ACC112 (cell line): Measurements from ENCODE around the gene SIPA1L2.
"Not testable (repeated sequence)": the region's sequence is repeated elsewhere in the genome, so short reads cannot be mapped to it uniquely, and the experiment has no call there.

Experiments used
- H2AFZ ChIP-seq: fragments of 200-600 bp; sonication (generic); one replicate; pipeline ENCODE4 v1.6.0; 2017; ENCODE audit warnings: antibody characterized with exemption, low read length; ENCODE audit not compliant: unreplicated experiment
- H3K27ac ChIP-seq: fragments of 200-600 bp; sonication (generic); 2 replicates; pipeline ENCODE4 v1.5.1; 2014; ENCODE audit warnings: low read depth, mild to moderate bottlenecking, antibody characterized with exemption, low read length, moderate library complexity
- H3K27me3 ChIP-seq: fragments of 200-600 bp; sonication (generic); 2 replicates; pipeline ENCODE4 v1.6.1; 2014; ENCODE audit warnings: mild to moderate bottlenecking, antibody characterized with exemption, low read length, moderate library complexity, mixed read lengths; ENCODE audit not compliant: insufficient read depth
- H3K36me3 ChIP-seq: fragments of 200-600 bp; sonication (generic); 2 replicates; pipeline ENCODE4 v1.6.1; 2016; ENCODE audit warnings: mild to moderate bottlenecking, antibody characterized with exemption, low read length, moderate library complexity, mixed read lengths; ENCODE audit not compliant: insufficient read depth
- H3K4me1 ChIP-seq: fragments of 200-600 bp; sonication (generic); one replicate; pipeline ENCODE4 v1.6.1; 2016; ENCODE audit warnings: low read length, mixed read lengths; ENCODE audit not compliant: insufficient read depth, unreplicated experiment, control insufficient read depth
- H3K4me3 ChIP-seq: fragments of 200-600 bp; sonication (generic); 2 replicates; pipeline ENCODE4 v1.5.1; 2014; ENCODE audit warnings: mild to moderate bottlenecking, low read depth, low read length
- H3K79me2 ChIP-seq: fragments of 200-600 bp; sonication (generic); one replicate; pipeline ENCODE4 v1.6.0; 2016; ENCODE audit warnings: low read length; ENCODE audit not compliant: control insufficient read depth, unreplicated experiment, insufficient read depth

SIPA1L2 gene

GRCh38 chr1:232617237-232617636 lies 12.7 kb downstream of the SIPA1L2 start:
- no peak overlapping the region for H2AFZ ChIP-seq
- H3K79me2 ChIP-seq = no peaks in the 10 kb centered on the region
- peaks cover 22% of the 10 kb centered on the region for H3K4me1 ChIP-seq
- no peaks in the 10 kb centered on the region for H3K36me3 ChIP-seq
- no peak overlapping the region for H3K4me3 ChIP-seq
- no peak overlapping the region for H3K27ac ChIP-seq
- H3K27me3 ChIP-seq = no peaks in the 10 kb centered on the region

GRCh38 chr1:232615306-232615800 lies 14.6 kb downstream of the SIPA1L2 start:
- Histone ChIP-seq H3K79me2 (no peaks in the 10 kb centered on the region), H3K4me3 (no peak overlapping the region), H3K4me1 (peaks cover 16% of the 10 kb centered on the region), H2AFZ (no peak overlapping the region), H3K27ac (no peak overlapping the region), H3K36me3 (no peaks in the 10 kb centered on the region), H3K27me3 (no peaks in the 10 kb centered on the region)

DNA sequence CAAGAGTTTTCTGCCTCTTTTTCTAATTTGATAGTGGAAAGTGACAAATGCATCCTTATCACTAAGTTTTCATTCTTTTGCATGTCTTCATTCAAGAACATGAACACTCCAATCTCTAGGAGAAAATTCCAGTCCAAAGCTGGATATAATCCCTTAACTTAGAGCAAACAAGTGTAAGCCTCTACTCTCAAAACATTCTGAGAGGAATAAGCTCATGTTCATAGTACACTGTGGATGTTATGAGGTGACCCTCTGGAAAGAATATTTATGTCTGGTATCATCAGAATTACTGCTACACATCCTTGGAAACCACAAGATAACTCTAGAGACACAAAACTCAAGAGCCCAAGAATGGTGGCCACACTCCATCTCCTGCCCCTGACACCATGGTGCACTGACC lies 15.1 kb downstream of the SIPA1L2 start:
- Histone ChIP-seq H3K4me3 (no peak overlapping the region), H3K27me3 (no peaks in the 10 kb centered on the region), H3K27ac (no peak overlapping the region), H3K79me2 (no peaks in the 10 kb centered on the region), H3K36me3 (no peaks in the 10 kb centered on the region), H2AFZ (no peak overlapping the region), H3K4me1 (peaks cover 14% of the 10 kb centered on the region)

- Histone ChIP-seq H3K79me2 (no peaks in the 10 kb centered on the region), H3K27ac (no peak overlapping the region; the same call in 1 of the 2 replicates), H2AFZ (no peak overlapping the region)
These were observed 16.1 kb downstream of the SIPA1L2 start for GRCh38 chr1:232613752-232614381.

DNA sequence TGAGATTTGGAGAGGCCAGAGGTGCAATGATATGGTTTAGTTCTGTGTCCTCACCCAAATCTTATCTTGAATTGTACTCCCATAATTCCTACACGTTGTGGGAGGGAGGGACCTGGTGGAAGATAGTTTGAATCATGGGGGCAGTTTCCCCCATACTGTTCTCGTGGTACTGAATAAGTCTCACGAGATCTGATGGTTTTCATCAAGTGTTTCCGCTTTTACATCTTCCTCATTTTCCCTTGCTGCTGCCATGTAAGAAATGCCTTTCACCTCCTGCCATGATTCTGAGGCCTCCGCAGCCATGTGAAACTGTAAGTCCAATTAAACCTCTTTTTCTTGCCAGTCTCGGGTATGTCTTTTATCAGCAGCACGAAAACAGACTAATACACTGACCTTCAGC lies 17.1 kb downstream of the SIPA1L2 start:
- H3K27ac ChIP-seq, H3K27me3 ChIP-seq, H2AFZ ChIP-seq, H3K79me2 ChIP-seq, H3K36me3 ChIP-seq, H3K4me3 ChIP-seq: not testable (repeated sequence)
- H3K4me1 ChIP-seq = peaks cover 14% of the 10 kb centered on the region

More at GRCh38 chr1:232613752-232614381, 16.1 kb downstream of the SIPA1L2 start:
- H3K27me3 ChIP-seq = no peaks in the 10 kb centered on the region
- no peaks in the 10 kb centered on the region for H3K36me3 ChIP-seq
- no peak overlapping the region for H3K4me3 ChIP-seq
- peaks cover 14% of the 10 kb centered on the region for H3K4me1 ChIP-seq

DNA sequence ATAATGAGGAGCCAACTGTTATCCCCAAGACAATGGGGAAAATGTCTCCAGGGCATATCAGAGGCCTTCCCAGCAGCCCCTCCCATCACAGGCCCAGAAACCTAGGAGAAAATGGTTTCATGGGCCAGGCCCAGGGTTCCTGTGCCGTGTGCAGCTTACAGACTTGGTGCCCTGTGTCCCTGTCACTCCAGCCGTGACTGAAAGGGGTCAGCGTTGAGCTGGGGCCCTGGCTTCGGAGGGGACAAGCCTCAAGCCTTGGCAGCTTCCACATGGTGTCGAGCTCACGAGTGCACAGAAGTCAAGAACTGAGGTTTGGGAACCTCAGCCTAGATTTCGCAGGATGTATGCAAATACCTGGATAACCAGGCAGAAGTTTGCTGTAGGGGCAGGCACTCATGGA lies 18.1 kb downstream of the SIPA1L2 start:
- no peak overlapping the region for H2AFZ ChIP-seq
- no peaks in the 10 kb centered on the region for H3K36me3 ChIP-seq
- H3K4me1 ChIP-seq = peaks cover 14% of the 10 kb centered on the region
- H3K27me3 ChIP-seq = no peaks in the 10 kb centered on the region
- no peak overlapping the region for H3K4me3 ChIP-seq
- H3K27ac ChIP-seq = no peak overlapping the region
- H3K79me2 ChIP-seq = no peaks in the 10 kb centered on the region

DNA sequence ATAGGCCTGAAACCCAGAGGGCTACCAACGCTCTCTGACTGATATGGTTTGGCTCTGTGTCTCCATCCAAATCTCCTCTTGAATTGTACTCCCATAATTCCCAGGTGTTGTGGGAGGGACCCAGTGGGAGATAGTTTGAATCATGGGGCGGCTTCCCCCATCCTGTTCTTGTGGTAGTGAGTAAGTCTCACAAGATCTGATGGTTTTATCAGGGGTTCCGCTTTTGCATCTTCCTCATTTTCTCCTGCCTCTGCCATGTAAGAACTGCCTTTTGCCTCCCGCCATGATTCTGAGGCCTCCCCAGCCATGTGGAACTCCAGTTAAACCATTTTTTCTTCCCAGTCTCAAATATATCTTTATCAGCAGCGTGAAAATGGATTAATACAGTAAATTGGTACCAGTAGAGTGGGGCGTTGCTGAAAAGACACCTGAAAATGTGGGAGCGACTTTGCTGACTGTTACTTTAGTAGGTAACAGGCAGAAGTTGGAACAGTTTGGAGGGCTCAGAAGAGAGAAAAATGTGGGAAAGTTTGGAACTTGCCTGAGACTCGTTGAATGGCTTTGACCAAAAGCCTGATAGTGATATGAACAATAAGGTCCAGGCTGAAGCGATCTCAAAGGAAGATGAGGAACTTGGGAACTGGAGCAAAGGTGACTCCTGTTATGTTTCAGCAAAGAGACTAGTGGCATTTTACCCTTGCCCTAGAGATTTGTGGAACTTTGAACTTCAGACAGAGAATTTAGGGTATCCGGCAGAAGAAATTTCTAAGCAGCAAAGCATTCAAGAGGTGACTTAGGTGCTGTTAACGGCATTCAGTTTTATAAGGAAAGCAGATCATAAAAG lies 18.8 kb downstream of the SIPA1L2 start:
- H2AFZ ChIP-seq, H3K4me3 ChIP-seq, H3K27ac ChIP-seq, H3K27me3 ChIP-seq, H3K79me2 ChIP-seq, H3K36me3 ChIP-seq: not testable (repeated sequence)
- peaks cover 14% of the 10 kb centered on the region for H3K4me1 ChIP-seq

- Histone ChIP-seq H2AFZ (no peak overlapping the region), H3K27me3 (no peaks in the 10 kb centered on the region), H3K36me3 (no peaks in the 10 kb centered on the region), H3K79me2 (no peaks in the 10 kb centered on the region), H3K4me3 (no peak overlapping the region), H3K4me1 (peaks cover 14% of the 10 kb centered on the region), H3K27ac (no peak overlapping the region)
These were observed 19.6 kb downstream of the SIPA1L2 start for GRCh38 chr1:232610192-232610901.

GRCh38 chr1:232608427-232608826 lies 21.5 kb downstream of the SIPA1L2 start:
- Histone ChIP-seq H3K27ac (no peak overlapping the region), H3K4me1 (peaks cover 4% of the 10 kb centered on the region), H3K79me2 (no peaks in the 10 kb centered on the region), H3K36me3 (no peaks in the 10 kb centered on the region), H3K27me3 (no peaks in the 10 kb centered on the region), H2AFZ (no peak overlapping the region), H3K4me3 (no peak overlapping the region)

DNA sequence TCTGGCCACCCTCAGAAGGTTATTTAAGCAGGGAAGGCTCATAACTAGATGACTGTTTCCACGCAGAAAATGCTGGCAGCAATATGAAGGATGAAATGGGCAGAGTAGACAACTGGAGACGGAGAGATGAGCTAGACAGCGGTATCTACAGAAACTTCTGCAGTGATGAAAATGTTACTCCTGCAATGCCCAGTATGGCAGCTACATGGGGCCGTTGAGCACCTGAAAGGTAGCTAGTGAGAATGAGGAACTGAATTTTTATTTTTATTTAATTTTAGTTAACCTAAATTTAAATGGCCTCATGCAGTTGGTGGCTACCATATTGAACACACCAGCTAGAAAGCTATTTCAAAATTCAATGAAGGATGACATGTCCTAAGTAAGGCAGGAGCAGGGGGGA lies 27.3 kb downstream of the SIPA1L2 start:
- Histone ChIP-seq H3K27me3 (no peaks in the 10 kb centered on the region), H2AFZ (no peak overlapping the region), H3K79me2 (no peaks in the 10 kb centered on the region), H3K36me3 (no peaks in the 10 kb centered on the region), H3K4me3 (no peak overlapping the region), H3K4me1 (no peaks in the 10 kb centered on the region), H3K27ac (no peak overlapping the region)
